GM10248 (cell line): ENCODE measurements around the gene GPANK1.

Source experiments
- CTCF ChIA-PET: fragments of 300-600 bp; sonication (Branson Sonifier 250); formaldehyde crosslinking; extraction: SDS; loops from one replicate; lab custom pipeline; 2021; ENCODE audit warnings: antibody characterized with exemption; lab: Yijun Ruan, JAX
- POLR2A ChIA-PET: fragments of 350-650 bp; sonication (Branson Sonifier 250); formaldehyde crosslinking; extraction: SDS; loops from one replicate; lab custom pipeline; 2020; ENCODE audit warnings: antibody characterized with exemption; lab: Yijun Ruan, JAX
- DNase-seq: peaks from one replicate; pipeline ENCODE4 v3.0.0; 2012; ENCODE audit errors: extremely low spot score
- TF ChIP-seq, protein P1 (sequence below): IDR thresholded peaks from 2 replicates; pipeline ENCODE4 v1.5.1; 2012; ENCODE audit warnings: mild to moderate bottlenecking, low read depth; ENCODE audit errors: extremely low read depth, missing control alignments, control extremely low read depth

The GPANK1 gene

GRCh38 chr6:31664790-31665500, at the start of gene GPANK1:
TSS of gene GPANK1 (minus strand) at chr6:31664997. CDS start at chr6:31664478, 519 bp downstream.
- TF ChIP-seq, protein P1, sequence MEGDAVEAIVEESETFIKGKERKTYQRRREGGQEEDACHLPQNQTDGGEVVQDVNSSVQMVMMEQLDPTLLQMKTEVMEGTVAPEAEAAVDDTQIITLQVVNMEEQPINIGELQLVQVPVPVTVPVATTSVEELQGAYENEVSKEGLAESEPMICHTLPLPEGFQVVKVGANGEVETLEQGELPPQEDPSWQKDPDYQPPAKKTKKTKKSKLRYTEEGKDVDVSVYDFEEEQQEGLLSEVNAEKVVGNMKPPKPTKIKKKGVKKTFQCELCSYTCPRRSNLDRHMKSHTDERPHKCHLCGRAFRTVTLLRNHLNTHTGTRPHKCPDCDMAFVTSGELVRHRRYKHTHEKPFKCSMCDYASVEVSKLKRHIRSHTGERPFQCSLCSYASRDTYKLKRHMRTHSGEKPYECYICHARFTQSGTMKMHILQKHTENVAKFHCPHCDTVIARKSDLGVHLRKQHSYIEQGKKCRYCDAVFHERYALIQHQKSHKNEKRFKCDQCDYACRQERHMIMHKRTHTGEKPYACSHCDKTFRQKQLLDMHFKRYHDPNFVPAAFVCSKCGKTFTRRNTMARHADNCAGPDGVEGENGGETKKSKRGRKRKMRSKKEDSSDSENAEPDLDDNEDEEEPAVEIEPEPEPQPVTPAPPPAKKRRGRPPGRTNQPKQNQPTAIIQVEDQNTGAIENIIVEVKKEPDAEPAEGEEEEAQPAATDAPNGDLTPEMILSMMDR: no peak
- DNase-seq: peak; percentile 81
- POLR2A ChIA-PET: interaction anchor here (0.6 to 3.3 kb wide), 8 partner anchors 10 to 1502 kb away, joined by 3 to 15 read pairs (median 4); partner anchors contain the start of genes ABHD16A, APOM, BAG6 and HSPA1B
- CTCF ChIA-PET: interaction anchor here (0.9 to 4.2 kb wide), 6 partner anchors 10 to 131 kb away, joined by 3 to 27 read pairs (median 4); partner anchors contain the start of genes ATP6V1G2, BAG6 and NFKBIL1

DNA sequence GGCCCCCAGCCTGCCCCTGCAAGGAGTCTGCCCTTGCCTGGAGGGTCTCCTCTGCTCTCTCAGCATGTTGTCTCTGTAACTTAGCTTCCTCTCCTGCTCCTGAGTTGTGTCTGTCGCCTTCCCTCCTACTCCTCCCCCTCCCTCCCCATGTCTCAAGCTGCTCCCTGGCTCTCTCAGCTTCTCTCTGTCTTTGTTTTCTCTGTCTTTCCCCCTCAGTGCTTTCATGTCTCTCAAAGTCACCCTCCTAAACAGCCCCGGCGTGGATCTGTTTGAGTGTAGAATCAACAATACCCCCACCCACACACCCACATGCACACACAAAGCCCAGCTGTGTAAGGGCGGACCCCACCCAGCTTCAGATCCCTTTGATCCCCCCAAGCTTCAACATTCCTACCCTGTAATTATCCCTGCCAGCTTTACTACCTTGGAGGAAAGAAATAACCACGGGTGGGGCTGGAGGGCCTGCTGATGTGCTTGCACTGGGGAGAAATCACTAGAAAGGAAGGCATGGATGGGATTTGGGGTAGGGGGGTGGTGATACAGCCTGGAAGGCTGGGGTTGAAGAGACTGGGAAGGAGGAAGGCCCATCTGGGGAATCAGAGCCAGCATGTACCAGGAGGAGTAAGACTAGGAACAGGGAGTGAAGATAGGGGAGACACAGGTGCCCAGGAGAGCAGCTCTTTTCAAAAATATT, 49.3 kb upstream of the GPANK1 start:
- CTCF ChIA-PET: interaction anchor here (0.9 to 3.1 kb wide), 6 partner anchors 10 to 238 kb away, joined by 3 to 21 read pairs (median 6); partner anchors contain the start of genes ABHD16A, DDAH2 and MPIG6B
- TF ChIP-seq, protein P1: no peak
- POLR2A ChIA-PET: no interaction called here
- DNase-seq: no peak

GRCh38 chr6:31713465-31713864, 48.7 kb upstream of the GPANK1 start:
- TF ChIP-seq, protein P1: no peak
- no peak for DNase-seq
- ChIA-PET CTCF (interaction anchor here (1.0 to 3.1 kb wide), 5 partner anchors 10 to 25 kb away, joined by 4 to 21 read pairs (median 7); partner anchors contain the start of genes ABHD16A, DDAH2 and MPIG6B), POLR2A (no interaction called here)

DNA sequence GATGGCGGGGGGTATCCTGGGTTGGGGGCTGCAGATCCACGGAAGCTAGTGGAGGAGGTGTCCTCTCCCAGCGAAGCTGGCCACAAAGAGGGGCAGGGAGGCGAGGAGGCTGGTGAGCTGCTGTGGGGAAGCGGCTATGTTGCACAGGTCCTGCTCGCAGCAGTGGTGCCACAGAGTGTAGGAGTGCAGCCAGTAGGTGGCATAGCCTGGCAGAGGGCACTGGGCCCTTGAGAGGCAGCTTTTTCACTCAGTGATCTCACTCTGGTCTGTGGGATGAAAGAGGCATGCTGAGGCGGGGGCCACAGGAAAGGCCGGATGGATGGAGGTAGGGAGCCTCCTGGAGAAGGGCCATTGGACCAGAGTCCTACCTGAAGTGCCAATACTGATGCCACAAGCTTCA, 47.5 kb upstream of the GPANK1 start:
- ChIA-PET POLR2A (interaction anchor here (0.8 kb wide), 1 partner anchor 13 kb away, joined by 5 read pairs; no protein-coding TSS in a partner anchor), CTCF (interaction anchor here (1.5 to 4.3 kb wide), 3 partner anchors 13 to 57 kb away, joined by 5 to 14 read pairs (median 5); partner anchors contain the start of gene DDAH2)
- DNase-seq: no peak
- TF ChIP-seq, protein P1: no peak

DNA sequence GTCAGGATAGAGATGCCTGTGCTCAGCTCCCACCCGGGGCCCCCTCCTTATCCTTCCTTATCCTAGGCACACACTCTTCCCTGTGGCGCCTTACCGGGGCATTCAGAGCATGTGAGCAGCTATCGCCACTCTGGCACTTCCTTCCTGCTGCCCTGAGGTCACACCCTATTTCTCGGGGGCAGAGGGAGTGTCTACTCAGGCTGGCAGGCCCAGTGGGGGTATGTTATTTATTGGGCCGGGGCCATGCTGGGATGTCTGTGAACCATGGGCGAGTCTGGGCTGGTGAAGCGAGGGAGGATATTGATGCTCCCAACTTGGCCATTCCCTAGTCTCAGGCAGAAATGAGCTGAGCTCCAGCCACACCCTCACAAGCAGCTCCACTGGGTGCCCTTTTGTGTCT, 46.4 kb upstream of the GPANK1 start:
- ChIA-PET POLR2A (interaction anchor here (1.2 kb wide), 1 partner anchor 16 kb away, joined by 3 read pairs; no protein-coding TSS in a partner anchor), CTCF (interaction anchor here (1.5 to 4.3 kb wide), 4 partner anchors 14 to 119 kb away, joined by 4 to 14 read pairs (median 5); partner anchors contain the start of gene DDAH2)
- no peak for DNase-seq
- TF ChIP-seq, protein P1: no peak
